Measurements from ENCODE around the gene GRID1.

The GRID1 gene

DNA sequence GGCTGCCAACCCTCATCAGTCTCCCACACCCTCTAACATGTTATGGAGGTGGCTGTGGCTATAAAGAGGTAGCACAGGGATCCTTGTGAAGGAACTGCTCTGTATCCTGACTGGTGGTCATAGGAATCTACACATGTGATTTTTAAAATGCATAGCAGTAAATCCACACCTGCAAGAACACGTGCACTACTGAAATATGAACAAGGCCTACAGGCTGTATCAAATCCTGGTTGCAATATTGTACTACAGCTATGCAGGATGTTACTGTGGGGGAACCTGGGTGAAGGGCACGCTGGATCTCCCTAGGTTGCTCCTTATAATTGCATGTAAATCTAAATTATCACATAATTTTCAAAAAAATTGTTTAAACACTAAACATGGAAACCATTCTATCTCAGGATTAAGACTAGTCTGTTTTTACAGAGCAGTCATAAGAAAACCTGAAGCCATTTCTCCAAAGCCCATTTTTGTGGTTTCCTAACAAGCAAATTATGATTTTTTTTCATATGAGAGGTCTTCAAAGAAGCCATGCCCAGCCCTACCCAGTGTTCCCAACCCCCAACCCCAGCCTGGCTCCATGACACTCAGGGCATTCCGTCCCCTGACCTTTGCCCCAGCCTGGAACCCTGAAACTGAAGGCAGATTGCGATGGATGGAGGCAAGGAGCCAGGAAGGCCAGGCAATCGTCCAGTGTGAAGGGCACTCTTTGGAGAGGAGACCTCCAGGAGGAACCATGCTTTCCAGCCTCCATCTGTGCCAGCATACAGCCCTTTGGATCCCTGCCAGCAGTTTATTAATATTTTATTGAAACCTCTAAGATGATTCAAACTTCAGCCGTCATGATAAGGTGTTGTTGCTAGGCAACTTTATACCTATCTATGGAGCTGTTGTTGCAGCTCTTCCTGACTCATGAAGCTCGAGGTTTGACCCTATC, 161.0 kb downstream of the GRID1 start:
- Histone ChIP-seq H3K9me3 (ENCODE audit: low read length) (no peaks in the 10 kb centered on the region), H3K79me2 (ENCODE audit: insufficient read depth, low read length) (no peaks in the 10 kb centered on the region), H4K20me1 (ENCODE audit: insufficient read depth, low read length) (no peaks in the 10 kb centered on the region), H3K9ac (ENCODE audit: low read length) (no peak overlapping the region), H3K27ac (ENCODE audit: low read depth, low read length, poor library complexity, severe bottlenecking) (no peak overlapping the region), H3K4me2 (ENCODE audit: low read length) (no peak overlapping the region), H3F3A (ENCODE audit: insufficient read depth, low read length) (no peaks in the 10 kb centered on the region), H3K4me1 (ENCODE audit: insufficient read depth, low read length, severe bottlenecking) (no peaks in the 10 kb centered on the region), H2AFZ (ENCODE audit: low read length) (no peak overlapping the region), H3K36me3 (ENCODE audit: insufficient read depth, low read length) (no peaks in the 10 kb centered on the region), H3K4me3 (ENCODE audit: low read depth, low read length, poor library complexity, severe bottlenecking) (no peak overlapping the region), H3K27me3 (ENCODE audit: insufficient read depth, low read length) (no peaks in the 10 kb centered on the region), H3K9me2 (ENCODE audit: low read depth, low read length) (no peaks in the 10 kb centered on the region)
- no peak for TF ChIP-seq EZH2 (IDR thresholded peaks at IDR 0.05; ENCODE audit: borderline replicate concordance, low read length)
- TF ChIP-seq, protein P1, sequence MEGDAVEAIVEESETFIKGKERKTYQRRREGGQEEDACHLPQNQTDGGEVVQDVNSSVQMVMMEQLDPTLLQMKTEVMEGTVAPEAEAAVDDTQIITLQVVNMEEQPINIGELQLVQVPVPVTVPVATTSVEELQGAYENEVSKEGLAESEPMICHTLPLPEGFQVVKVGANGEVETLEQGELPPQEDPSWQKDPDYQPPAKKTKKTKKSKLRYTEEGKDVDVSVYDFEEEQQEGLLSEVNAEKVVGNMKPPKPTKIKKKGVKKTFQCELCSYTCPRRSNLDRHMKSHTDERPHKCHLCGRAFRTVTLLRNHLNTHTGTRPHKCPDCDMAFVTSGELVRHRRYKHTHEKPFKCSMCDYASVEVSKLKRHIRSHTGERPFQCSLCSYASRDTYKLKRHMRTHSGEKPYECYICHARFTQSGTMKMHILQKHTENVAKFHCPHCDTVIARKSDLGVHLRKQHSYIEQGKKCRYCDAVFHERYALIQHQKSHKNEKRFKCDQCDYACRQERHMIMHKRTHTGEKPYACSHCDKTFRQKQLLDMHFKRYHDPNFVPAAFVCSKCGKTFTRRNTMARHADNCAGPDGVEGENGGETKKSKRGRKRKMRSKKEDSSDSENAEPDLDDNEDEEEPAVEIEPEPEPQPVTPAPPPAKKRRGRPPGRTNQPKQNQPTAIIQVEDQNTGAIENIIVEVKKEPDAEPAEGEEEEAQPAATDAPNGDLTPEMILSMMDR (IDR thresholded peaks at IDR 0.05; ENCODE audit: low read length), result no peak

DNA sequence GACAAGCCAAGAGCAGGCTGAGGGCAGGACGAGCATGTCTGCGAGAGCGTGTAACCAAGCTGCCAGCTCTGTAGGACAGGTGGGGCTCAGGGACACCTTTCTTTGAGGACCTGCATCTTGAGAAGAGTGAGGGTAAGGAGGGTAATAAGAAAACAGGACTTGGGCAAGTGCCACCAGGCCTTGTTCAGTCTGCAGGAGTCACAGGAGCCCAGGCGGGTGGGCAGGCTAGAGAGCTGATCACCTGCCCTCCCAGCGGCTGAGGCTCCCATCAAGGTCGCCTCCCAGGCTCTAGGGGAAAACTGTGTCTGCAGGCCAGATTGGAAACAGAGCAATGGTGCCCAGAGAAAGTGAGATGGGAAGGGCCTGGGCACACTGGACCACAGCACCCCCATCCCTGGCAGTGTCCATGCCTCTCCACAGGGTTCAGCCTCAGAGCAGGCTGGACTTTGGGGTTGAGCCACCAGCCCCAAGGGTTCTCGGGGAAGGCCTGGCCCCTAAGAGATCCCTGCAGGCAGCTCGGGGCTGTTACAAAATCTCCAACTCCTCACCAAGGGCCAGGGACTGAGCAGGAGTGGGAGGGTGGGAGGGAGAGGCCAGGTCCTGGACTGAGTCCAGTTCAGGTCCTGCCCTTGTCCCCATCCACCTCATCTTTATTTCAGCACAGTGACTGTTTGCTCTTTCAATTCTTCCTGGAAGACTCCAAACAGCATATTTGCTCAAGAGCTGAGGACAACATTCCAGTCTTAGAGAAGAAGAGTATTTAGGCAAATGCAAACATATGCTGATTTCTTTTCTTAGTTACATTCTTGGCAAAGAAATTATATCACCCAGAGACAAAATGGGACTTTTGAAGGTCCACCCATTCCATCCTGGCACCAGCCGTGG, 161.9 kb downstream of the GRID1 start:
- H3K9ac ChIP-seq (ENCODE audit: low read length), result no peak overlapping the region
- no peak overlapping the region for H3K4me2 ChIP-seq (ENCODE audit: low read length)
- no peaks in the 10 kb centered on the region for H3K4me1 ChIP-seq (ENCODE audit: insufficient read depth, low read length, severe bottlenecking)
- H3K27ac ChIP-seq (ENCODE audit: low read depth, low read length, poor library complexity, severe bottlenecking), result no peak overlapping the region
- no peaks in the 10 kb centered on the region for H4K20me1 ChIP-seq (ENCODE audit: insufficient read depth, low read length)
- no peaks in the 10 kb centered on the region for H3K79me2 ChIP-seq (ENCODE audit: insufficient read depth, low read length)
- no peak overlapping the region for H2AFZ ChIP-seq (ENCODE audit: low read length)
- H3K9me3 ChIP-seq (ENCODE audit: low read length), result no peaks in the 10 kb centered on the region
- no peaks in the 10 kb centered on the region for H3F3A ChIP-seq (ENCODE audit: insufficient read depth, low read length)
- no peaks in the 10 kb centered on the region for H3K36me3 ChIP-seq (ENCODE audit: insufficient read depth, low read length)
- H3K27me3 ChIP-seq (ENCODE audit: insufficient read depth, low read length), result no peaks in the 10 kb centered on the region
- no peaks in the 10 kb centered on the region for H3K9me2 ChIP-seq (ENCODE audit: low read depth, low read length)
- H3K4me3 ChIP-seq (ENCODE audit: low read depth, low read length, poor library complexity, severe bottlenecking), result no peak overlapping the region
- no peak for TF ChIP-seq EZH2 (IDR thresholded peaks at IDR 0.05; ENCODE audit: borderline replicate concordance, low read length)
- TF ChIP-seq, protein P1 (IDR thresholded peaks at IDR 0.05; ENCODE audit: low read length), result no peak

DNA sequence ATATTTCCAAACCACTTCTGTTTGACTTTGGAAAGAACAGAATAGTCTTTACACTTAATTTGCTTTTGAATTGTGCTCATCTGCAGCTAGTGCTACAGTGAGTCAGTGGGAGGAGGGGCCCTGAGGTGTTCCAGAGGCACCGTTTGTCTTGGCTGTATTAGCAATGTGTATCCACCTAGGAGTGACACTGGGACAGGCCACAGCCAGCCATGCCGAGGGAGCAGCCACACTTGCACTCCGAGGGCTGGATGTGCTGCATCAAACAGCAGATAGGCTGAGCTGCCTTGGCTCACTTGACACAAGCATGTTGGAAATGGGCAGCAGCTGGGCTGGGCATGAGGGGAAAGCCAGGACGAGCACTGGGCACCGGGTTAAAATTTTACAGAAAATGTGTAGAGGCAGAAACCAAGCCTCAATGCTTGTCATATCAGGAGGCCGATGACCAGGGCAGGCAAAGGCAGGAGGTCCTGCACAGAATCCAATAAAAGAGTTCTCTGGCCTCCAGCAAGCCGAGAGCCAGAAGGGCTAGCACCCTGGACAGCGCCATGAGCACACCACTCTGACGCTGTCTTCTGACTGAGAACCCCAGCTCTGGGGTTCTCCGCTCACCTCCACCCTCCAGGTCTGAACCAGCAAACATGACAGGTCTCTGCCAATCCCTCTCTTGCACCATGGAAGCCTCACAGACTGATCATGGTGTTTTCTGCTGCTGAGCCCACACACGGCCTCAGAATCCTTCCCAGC, 163.3 kb downstream of the GRID1 start:
- H3K36me3 ChIP-seq (ENCODE audit: insufficient read depth, low read length), result no peaks in the 10 kb centered on the region
- no peak overlapping the region for H3K27ac ChIP-seq (ENCODE audit: low read depth, low read length, poor library complexity, severe bottlenecking)
- no peak for TF ChIP-seq EZH2 (IDR thresholded peaks at IDR 0.05; ENCODE audit: borderline replicate concordance, low read length)
- TF ChIP-seq, protein P1 (IDR thresholded peaks at IDR 0.05; ENCODE audit: low read length), result no peak
- H4K20me1 ChIP-seq (ENCODE audit: insufficient read depth, low read length), result no peaks in the 10 kb centered on the region
- no peaks in the 10 kb centered on the region for H3K9me3 ChIP-seq (ENCODE audit: low read length)
- H2AFZ ChIP-seq (ENCODE audit: low read length), result no peak overlapping the region
- no peaks in the 10 kb centered on the region for H3K4me1 ChIP-seq (ENCODE audit: insufficient read depth, low read length, severe bottlenecking)
- no peaks in the 10 kb centered on the region for H3K27me3 ChIP-seq (ENCODE audit: insufficient read depth, low read length)
- H3K9me2 ChIP-seq (ENCODE audit: low read depth, low read length), result no peaks in the 10 kb centered on the region
- H3K4me3 ChIP-seq (ENCODE audit: low read depth, low read length, poor library complexity, severe bottlenecking), result no peak overlapping the region
- H3K79me2 ChIP-seq (ENCODE audit: insufficient read depth, low read length), result no peaks in the 10 kb centered on the region
- no peaks in the 10 kb centered on the region for H3F3A ChIP-seq (ENCODE audit: insufficient read depth, low read length)
- no peak overlapping the region for H3K4me2 ChIP-seq (ENCODE audit: low read length)
- no peak overlapping the region for H3K9ac ChIP-seq (ENCODE audit: low read length)
